ENCODE measurements around the gene BFAR.

DNA sequence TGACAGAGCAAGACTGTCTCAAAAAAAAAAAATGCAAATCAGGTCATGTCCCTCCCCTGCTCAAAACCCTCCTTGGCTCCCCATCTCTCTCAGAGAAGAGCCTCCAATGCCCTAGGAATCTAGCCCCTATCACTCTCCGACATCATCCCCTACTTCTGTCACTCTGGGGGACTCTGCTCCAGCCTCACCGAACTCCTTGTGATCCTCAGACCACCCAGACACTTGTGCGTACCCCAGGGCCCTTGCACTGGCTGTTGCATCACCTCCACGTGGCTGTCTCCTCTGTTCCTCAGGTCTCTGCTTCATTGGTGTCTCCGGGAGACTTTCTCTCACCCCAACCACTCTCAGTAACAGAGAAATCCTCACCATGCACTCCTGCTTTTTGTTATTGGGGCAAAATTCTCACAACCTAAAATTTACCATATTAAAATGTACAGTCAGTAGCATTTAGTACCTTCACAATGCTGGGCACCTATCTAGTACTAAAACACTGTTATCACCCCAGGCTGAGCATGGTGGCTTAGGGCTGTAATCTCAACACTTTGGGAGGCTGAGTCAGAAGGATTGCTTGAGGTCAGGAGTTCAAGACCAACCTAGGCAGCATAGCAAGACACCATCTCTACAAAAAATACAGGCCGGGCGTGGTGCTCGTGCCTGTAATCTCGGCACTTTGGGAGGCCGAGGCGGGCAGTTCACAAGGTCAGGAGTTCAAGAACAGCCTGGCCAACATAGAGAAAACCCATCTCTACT lies 46.2 kb downstream of the BFAR start:
- TF ChIP-seq, protein P1, sequence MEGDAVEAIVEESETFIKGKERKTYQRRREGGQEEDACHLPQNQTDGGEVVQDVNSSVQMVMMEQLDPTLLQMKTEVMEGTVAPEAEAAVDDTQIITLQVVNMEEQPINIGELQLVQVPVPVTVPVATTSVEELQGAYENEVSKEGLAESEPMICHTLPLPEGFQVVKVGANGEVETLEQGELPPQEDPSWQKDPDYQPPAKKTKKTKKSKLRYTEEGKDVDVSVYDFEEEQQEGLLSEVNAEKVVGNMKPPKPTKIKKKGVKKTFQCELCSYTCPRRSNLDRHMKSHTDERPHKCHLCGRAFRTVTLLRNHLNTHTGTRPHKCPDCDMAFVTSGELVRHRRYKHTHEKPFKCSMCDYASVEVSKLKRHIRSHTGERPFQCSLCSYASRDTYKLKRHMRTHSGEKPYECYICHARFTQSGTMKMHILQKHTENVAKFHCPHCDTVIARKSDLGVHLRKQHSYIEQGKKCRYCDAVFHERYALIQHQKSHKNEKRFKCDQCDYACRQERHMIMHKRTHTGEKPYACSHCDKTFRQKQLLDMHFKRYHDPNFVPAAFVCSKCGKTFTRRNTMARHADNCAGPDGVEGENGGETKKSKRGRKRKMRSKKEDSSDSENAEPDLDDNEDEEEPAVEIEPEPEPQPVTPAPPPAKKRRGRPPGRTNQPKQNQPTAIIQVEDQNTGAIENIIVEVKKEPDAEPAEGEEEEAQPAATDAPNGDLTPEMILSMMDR (IDR thresholded peaks at IDR 0.05; ENCODE audit: low read length), result no peak
- TF ChIP-seq EZH2 (IDR thresholded peaks at IDR 0.05; ENCODE audit: borderline replicate concordance, low read length), result no peak
